ENCODE data around the gene DNMBP. TPM values are rescaled to one million over a fixed set of nuclear protein-coding genes. Genes with fewer than 3 reads are reported as not detected.
"Not testable (repeated sequence)": the region's sequence is repeated elsewhere in the genome, so short reads cannot be mapped to it uniquely, and the experiment has no call there.

DNMBP gene
- total RNA-seq, 1 donor from 2014 or later: 12.8 TPM

DNA sequence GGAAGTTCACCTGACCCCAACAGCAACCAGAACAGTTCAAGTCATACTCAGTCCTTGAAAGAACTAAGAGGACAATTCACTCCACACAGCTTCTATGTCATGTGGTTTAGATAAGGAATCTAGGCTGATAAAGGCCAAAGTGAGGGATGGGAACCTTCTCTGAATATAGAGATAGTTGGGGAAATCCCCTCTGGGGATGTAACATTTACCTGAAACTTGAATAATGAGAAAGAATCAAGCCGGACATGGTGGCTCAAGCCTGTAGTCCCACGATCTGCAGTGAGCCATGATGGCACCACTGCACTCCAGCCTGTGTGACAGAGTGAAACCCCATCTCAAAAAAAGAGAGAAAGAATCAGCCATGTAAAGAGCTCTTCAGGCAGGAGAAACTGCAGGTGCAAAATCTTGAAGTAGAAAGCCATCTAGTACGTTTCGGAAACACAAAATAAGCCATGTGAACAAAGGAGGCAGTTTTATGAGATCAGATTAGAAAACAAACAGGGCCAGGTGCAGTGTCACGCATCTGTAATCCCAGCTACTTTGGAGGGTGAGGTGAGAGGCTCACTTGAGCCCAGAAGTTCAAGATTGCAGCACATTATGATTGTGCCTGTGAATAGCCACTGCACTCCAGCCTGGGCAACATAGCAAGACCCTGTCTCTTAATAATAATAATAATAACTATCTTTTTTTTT is 4.5 kb upstream of the DNMBP start:
- no peak for DNase-seq (ENCODE audit: low read depth)

DNA sequence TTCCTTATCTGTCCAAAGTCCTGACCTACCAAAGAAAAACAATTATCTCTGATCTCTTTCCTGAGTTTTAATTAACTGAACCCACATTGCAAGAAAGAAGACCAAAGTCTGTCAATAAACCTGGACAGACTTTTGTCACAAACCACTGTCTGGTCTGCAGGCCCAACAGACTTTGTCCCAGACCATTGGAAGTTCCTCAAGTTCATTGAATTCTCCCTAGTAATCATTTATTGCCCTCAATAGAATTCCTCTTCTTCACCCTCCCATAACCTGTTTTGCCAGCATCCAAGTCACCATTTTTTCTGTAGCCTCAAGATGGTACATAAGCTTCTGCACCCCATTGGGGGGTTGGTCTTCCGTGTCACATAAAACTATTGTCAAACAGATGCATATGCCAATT is 3.9 kb upstream of the DNMBP start:
- DNase-seq (ENCODE audit: low read depth): no peak

DNA sequence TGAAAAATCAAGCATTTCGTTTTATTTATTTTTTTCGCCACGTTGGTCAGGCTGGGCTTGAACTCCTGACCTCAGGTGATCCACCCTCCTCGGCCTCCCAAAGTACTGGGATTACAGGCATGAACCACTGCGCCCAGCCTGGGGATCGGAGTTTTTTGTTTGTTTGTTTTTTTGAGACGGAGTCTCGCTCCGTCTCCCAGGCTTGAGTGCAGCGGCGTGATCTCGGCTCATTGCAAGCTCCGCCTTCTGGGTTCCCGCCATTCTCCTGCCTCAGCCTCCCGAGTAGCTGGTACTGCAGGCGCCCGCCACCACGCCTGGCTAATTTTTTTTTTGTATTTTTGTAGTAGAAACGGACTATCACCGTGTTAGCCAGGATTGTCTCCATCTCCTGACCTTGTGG is 2.2 kb upstream of the DNMBP start:
- DNase-seq (ENCODE audit: low read depth): not testable (repeated sequence)

DNA sequence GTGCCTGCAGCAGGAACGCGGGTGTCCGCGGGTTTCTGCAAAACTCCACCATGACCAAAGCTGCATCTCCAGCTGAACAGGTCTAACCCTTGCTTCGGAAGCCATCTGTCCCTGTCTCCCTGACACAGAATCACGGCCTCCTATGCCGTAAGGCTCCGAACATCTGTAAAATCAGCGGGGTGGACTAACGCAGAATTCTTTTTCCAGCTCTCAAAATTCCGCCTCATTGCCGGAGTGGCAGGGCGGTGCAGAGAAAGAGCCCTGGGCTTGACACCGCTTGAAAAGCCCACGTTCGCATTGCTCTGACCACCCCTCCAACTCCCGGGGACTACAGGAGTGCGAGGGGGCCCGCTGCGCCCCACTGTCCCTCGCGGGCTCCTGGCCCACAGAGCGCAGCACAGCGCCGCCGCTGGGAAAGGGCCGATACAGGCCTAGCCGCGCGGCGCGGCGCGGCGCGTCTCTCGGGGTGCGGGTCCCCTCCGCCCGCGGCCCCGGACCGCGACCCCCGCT is 409 bp downstream of the DNMBP start:
- peak; percentile 67 for DNase-seq (ENCODE audit: low read depth)

DNA sequence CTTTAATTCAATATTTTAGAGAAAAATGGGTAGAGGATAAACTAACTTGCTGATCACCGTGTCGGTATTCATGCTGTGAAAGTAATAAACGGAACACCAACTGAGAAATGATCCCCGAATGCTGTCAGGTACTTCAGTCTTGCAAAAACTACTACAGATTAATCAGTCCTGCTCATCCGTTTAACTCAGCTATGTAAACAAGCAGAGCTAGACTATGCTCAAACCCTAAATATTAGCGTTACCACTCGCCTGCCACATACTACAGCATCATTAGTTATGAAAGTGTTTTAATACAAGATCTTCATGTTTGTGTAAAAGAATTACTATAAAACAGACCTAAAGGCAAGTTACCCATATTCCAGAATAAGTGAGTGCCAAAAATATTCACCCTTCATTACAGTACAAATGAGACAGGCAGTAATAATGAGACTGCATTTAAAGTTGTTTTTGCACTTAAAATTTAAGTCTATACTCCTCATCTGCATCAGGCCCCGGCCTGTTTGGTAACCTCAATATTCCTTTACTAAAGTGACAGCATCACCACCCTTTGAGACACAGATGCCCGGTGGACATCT is 952 bp downstream of the DNMBP start:
- no peak for DNase-seq (ENCODE audit: low read depth)

DNA sequence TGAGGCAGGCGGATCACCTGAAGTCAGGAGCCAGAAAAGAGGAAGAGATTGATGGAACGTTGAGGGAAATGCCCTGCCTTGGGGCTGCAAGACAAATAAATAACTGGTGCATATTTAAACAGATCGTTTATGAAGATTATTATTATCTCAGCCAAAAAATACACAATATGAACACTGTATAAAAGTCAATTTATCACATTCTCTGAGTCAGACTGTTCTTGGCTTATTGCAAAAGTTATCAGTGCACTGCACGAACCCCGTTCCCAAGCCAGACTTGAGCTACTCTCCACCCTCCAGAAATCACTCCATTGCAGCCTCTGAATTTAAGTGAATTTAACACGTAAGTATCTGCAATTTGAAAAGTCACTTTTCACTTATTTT is 1.6 kb downstream of the DNMBP start:
- no peak for DNase-seq (ENCODE audit: low read depth)

DNA sequence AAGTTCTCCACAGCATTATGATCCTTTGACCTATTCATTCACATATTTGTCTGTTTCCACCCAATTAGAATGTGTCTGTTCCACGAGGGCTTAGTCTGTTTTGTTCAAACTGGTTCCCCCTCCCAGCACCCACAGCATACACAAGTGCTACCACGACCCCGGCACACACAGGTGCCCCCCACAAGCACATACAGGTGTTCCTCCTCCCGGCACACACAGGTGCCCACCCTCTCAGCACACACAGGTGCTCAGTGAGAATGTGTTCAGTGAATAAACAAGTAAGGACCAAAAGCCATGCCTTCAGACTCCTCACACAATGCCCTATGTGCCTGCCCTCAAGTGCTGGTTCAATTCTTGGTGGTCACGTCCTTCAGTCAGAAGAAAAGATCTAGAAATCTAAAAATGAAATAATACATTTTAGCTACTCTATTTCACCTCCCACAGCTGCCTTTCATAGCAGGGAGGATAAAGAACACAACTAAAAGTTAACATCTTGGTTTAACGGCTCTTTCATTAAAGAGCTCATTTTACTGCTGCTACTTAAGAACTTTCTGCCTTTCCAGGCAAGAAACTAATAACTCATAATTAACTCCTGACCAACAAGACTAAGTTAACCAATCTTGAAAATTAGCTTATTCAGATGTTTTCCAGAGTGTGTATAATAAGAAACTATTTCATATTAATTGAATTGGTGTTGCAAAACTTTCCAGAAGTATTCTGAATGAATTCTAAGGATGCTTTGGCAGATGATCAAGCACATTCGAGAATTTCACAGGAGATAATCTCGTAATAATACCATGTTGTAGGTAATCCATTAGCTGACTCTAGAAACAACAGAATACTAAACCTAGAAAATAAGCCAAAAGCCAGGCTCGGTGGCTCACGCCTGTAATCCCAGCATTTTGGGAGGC is 2.3 kb downstream of the DNMBP start:
- no peak for DNase-seq (ENCODE audit: low read depth)

DNA sequence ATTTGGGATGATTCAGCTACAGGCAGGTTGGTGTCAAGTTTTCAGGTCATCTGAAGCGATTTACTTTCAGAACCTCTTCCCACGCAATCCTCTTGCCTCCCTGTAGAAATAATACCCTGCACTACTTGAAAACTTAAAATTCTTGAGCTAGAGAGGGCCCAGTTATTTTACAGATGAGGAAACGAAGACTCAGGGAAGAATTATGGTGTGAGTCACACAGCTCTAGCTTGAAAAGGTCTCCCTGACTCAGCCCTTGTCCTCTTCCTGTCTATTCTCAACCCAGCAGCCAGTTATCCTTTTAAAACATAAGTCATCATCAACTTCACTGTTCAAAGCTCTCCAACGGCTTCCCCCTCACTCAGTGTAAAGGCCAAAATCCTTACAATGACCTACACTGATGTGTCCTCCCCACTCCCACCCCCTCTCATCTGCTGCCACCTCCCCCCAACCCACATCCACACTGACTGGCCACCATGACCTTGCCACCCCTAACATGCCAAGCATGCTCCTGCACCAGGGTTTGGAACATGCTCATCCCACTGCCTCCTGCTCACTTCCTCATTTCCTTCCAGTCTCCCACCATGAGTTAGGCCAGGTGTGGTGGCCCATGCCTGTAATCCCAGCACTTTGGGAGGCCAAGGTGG is 3.4 kb downstream of the DNMBP start:
- DNase-seq (ENCODE audit: low read depth): peak; percentile 71

DNA sequence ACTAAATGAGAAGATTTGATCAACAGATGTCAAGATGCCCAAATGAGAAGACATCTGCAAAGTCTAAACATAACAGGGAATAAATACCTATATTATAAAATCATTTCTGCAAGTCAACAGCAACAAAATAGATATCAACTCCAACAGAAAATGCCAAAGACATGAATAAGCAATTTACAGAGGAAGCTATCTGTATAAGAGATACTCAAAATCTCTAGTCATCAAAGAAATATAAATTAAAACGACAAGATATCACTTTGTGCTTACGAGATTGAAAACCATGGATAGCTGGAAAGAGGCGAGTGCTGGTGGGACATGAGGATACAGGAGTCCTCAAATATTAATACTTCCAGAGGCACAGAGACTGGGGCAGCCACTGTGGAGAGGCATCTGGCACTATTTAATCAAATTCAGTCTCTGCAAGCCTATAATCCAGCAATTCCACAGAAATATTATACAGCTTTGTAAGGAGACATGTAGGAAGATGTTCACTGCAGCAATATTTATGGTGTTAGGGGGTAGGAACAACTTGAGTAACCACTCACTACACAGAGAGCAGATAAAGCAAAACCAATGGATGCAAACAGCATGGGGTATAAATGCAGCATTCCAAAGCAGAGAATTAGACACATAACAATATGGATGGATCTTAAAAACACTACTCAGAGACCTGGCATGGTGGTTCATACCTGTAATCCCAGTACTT is 4.8 kb downstream of the DNMBP start:
- DNase-seq (ENCODE audit: low read depth): no peak

DNA sequence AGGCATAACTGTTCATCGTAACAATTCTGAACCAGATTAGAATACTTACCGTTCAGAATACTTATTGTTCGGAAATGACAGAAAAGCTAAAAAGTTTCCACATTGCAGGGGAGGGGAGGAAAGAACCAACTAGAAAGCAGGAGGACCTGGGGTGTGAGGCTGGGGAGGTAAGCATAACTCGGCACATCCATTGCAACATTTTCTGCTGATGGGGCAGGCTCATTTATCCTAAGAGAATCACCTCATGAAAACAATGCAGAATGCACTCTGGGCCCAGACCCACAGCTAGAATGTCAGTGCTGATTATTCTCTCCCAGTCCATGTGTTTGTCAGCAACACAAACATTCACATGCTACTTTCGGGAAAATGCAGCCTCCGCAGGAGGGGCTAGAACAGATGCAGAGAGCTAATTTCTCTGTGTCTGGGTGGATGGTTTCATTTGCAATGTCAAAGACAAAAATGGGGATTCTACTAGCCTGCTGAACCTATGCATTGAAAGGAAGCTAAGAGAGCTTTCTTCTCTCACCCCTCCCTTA is 9.6 kb downstream of the DNMBP start:
- DNase-seq (ENCODE audit: low read depth): no peak

DNA sequence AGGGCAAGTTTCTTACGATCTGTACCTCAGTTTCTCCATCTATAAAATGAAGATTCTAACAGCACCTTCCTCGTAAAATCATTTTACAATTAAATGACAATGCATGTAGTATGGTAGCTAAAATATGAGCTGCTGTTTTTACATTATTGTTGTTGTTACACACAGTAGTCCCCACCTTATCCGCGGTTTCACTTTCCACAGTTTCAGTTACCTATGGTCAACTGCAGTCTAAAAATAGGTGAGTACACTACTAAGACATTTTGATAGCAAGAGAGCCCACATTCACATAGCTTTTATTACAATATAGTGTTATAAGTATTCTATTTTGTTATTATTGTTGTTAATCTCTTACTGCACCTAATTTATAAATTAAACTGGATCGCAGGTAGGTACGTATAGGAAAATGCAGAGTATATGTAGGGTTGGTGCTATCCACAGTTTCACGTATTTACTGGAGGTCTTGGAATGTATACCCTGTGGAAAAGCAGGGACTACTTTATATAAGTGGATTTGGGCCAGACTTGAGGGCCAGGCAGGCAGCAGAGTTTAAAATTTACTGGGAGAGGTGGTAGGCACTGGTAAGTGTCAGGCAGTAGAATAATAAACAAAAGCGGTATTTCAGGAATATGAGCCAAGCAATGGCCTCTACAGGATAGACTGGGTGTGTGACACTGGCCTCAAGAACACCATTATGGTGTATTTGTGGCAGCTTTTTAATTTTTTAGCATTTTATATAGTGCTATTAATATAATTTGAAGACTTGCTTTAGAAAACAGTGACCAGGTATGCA is 10.2 kb downstream of the DNMBP start:
- DNase-seq (ENCODE audit: low read depth): no peak

DNA sequence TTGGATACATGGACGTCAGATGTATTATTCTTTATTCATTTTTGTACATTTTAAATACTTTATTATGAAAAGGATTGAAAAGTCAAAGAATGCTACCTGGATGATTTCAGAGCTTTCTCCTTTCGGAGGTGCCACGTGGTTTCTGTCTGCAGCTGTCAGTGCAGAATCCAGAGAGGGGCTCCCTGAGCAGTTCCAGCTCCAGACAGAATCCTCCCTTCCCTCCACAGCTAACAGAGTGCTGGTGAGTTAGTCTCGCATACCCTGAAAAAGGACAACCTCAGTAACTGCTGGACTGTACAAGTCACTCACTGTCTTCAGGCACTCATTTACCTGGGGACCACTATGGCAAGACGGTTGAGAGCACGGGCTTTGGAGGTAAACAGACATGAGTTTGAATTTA is 10.9 kb downstream of the DNMBP start:
- DNase-seq (ENCODE audit: low read depth): no peak

DNA sequence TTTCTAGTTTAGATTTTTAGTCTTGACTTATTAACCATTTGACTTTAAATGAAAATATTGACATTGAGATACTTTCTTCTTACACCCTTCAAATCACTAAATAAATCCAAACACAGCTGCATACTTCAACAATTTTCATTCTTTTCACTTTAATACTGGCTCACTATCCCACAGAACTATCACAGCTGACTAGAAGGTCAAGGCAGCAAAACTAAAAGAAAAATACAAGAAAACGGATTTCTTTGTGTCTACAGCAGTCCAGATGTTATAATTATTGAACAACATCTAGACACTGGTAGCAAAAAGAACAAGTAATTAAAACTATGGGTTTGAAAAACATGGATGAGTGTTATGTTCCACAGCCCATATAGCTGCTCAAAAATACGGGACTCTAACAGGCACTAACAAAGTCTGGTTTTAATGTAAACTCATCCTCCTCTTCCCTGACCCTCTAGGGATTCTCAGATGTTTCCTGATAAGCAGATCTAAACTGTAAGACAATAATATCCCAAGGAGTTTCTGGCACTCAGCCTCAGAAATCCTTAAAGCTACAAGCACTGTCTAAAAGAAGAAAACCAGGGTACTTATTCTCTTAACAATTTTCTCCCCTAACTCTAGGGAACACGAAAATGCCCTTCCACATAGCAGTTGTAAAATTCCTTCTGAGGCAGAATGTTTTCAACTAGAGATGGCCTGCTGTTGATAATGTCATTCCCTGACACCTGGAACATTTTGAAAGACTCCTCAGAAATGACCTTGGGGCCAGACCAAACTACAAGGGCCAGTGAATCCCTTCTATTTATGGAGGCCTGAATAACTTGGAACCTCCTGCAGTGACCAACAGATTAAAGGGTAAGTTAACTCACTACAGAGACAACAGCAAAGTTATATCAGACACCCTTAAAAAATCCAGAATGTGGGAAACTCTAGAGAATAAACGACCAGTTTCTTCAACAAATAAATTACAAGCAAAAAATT is 12.8 kb downstream of the DNMBP start:
- DNase-seq (ENCODE audit: low read depth): peak; percentile 56

DNA sequence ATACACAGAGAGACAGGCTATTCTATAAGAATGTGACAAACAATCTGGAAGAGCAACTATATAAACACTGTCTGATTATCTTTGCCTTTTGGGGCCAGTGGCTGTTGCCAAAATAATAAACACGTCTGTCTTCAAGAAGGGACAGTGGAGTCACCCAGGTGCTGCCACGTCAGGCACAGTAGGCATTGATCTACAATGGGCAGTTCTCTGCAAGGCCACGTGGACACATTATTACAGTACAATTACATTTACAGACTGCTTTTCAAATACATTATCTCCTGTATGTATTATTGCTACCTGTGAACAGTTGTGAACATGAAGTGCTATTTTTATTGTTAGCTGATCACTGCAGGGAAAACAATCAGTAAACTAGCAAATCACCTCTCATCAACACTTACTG is 14.0 kb downstream of the DNMBP start:
- no peak for DNase-seq (ENCODE audit: low read depth)

DNA sequence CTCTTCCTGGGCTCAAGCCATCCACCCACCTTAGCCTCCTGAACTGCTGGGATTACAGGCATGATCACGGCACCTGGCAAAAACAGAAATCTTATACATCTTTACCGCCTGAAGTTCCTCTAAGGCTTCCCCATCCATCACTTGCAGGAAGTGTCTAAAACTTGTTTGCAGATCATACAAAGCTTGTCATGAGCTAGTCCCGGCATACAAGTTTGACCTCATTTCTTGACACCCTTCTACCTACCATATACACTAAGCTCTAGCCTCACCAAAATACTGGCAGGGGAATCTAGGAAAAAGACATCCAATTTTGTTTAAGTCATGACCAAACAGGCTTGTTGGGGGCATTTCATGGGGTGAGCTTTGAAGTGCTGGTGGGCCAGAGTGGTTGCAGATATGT is 14.5 kb downstream of the DNMBP start:
- no peak for DNase-seq (ENCODE audit: low read depth)

DNA sequence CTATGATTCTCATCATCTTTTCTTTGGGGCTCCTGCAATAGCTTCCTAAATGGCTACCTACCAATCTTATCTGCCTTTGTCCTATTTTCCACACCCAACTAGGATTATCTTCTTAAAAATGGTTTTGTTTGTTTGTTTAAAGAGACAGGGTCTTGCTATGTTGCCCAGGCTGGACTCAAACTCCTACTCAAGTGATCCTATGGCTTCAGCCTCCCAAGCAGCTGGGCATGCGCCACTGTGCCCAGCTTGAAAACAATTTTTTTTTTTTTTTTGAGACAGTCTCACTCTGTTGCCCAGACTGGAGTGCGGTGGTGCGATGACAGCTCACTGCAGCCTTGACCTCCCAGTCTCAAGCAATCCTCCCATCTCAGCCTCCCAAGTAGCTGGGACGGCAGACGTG is 14.9 kb downstream of the DNMBP start:
- DNase-seq (ENCODE audit: low read depth): no peak

DNA sequence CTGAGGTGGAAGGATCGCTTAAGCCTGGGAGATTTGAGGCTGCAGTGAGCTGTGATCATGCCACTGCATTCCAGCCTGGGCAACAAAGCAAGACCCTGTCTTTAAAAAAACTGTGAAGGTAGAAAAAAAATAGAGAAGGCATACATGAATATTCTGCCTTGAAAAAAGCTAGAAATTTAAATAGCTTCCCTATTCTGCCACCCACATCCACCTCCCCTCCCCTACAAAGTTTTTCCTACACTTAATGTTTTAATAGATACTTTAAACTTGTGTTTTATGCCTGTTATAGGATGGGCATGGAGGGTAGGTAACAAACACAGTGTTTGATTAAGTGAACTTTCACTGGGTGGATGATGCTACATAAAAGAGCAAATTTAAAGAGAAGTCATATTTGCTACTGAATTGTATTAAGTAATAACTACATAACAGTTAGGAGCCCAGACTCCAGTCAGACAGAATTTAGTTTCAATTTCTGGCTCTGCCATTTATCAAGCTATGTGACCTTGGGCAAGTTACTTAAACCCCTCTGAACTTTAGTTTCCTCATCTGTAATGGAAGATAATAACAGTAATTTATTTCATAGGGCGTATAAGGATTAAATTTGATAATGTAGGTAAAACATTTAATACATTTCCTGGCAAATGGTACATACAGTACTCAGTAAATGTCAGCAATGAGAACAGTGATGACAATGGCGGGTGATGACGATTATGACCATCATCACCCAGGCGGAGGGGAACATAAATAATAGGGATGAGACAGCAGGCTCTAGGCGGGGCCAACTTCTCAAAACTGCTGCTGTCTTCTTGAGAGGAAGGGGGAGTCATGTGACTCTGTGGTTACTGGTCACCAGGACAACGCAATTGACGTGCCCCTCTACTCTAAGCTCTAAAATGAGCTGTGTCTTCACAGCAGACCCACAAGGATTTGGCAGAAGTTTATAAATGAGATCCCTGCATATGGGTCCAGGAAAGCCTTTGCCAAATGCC is 15.8 kb downstream of the DNMBP start:
- DNase-seq (ENCODE audit: low read depth): peak; percentile 89

All from myocyte (in vitro differentiated cells).